HG03066 (cell line): ENCODE measurements around the gene TES.
"Not testable (repeated sequence)": the region's sequence is repeated elsewhere in the genome, so short reads cannot be mapped to it uniquely, and the experiment has no call there.

Experiments
- ATAC-seq: cut with Tn5 transposase; IDR thresholded peaks from one replicate; pipeline ENCODE4 v1.9.1; 2021; ENCODE audit warnings: low read depth; ENCODE audit not compliant: unreplicated experiment

TES gene

DNA sequence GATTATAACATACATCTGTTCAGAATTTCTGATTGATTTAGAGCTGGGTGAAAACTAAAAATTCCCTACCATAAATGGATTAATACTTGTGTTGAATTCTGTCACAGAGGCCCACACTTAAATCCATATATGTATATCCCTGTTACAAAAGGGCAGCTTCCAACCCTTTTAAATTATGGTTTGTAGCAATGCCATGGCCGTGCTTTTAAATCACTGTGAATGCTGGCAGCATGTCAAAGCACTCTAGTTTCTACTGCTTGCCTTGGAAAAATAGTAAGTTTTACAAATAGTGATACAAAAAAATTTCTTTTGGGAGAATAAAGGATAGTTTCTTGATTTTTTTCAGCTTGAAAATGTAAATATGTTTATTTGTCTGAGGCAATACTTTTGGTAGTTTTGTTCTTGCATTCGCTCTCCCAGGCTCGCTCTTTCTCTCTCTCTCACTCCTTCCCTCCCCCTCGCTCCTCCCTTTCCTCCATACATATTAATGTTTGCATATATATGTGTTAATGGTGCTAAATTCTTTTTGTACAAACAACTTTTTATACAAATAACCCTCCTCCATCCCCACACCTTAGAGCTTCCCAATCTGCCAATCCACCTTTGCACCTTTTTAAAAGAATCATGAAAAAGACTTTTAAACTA lies 29.8 kb downstream of the TES start:
- no peak for ATAC-seq

DNA sequence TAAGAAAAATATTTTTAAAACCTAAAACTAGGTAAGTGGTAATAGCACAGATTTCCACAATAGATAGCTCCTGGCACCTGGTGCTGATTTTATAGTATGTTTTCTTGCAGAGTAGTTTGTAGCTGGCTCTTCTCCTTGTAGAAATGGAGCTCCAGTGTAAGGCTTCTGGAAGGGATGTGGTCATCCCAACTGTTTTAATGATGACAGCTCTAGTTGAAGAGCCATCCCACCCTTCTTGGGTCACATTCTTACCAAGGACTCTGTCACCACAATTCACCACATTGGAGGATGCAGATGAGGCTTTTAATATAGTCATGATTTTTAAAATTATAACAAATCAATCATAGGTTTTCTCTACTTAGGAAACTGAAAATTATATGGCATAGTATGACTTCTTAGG lies 31.0 kb downstream of the TES start:
- ATAC-seq: no peak

DNA sequence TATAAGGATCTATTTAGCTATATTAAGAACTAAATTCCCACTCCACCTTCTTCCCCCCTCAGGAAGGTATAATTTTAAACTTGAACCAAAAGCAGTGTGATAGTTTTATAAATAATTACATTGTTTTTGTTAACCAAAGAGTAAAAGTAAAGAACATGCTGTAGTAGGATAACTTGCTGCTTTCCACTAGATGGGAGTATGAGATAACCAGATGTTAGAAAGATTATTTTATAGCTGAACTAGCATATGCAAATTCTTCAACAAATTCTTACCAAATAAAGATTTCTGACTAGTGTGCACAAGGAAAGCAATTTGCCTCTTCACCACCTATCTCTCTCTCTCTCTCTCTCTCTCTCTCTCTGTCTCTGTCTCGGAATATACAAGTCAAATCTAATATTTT lies 31.8 kb downstream of the TES start:
- ATAC-seq: no peak

DNA sequence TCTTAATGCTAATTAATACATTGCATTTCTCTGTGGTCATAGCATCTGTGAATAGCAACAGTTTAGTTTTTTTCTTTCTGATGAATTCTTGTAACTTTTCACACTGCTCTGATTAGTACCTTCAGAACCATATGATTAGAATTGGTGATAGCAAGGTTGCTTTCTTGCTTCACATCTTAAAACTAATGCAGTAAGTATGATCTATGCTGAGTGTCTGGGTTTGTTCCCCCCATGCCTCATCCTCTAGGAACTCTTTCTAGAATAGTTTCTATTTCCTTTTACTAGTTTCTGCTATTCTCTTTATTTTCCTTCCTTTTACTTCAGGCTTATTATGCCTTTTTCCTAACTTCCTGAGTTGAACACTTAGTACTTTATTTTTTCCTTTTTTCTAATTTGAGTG lies 32.4 kb downstream of the TES start:
- ATAC-seq: no peak

DNA sequence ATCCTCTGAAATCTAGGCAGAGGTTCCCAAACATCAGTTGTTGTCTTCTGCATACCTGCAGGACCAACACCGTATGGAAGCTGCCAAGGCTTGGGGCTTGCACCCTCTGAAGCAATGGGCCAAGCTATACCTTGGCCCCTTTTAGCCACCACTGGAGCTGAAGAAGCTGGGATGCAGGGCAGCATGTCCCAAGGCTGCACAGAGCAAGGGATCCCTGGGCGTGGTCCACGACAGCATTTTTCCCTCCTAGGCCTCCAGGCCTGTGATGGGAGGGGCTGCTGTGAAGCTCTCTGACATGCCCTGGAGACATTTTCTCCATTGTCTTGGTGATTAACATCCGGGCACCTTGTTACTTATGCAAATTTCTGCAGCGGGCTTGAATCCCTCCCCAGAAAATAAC lies 34.5 kb downstream of the TES start:
- not testable (repeated sequence) for ATAC-seq

GRCh38 chr7:116246357-116246756 lies 36.0 kb downstream of the TES start:
- no peak for ATAC-seq

DNA sequence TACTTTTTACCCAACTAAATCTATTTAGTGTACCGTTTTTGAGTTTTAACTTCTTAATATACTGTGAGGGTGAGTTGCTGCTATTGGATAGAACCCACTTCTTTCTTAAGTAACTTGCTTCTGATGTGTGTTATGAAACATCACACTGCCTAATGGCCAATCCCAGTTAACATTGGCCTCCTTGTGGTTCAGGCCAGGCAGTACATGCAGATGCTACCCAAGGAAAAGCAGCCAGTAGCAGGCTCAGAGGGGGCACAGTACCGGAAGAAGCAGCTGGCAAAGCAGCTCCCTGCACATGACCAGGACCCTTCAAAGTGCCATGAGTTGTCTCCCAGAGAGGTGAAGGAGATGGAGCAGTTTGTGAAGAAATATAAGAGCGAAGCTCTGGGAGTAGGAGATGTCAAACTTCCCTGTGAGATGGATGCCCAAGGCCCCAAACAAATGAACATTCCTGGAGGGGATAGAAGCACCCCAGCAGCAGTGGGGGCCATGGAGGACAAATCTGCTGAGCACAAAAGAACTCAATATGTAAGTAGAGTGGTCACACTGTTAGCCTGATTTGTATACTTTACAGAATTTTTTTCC lies 39.7 kb downstream of the TES start:
- ATAC-seq: no peak

- ATAC-seq: no peak
These were observed 41.3 kb downstream of the TES start for GRCh38 chr7:116251675-116252074.

- no peak for ATAC-seq
These were observed 41.9 kb downstream of the TES start for GRCh38 chr7:116252249-116252648.

GRCh38 chr7:116257156-116257555 lies 46.8 kb downstream of the TES start:
- no peak for ATAC-seq

- ATAC-seq: peak; percentile 53
These were observed 48.4 kb downstream of the TES start for GRCh38 chr7:116258734-116259133.

GRCh38 chr7:116259156-116259870 lies 49.0 kb downstream of the TES start:
- ATAC-seq: no peak

DNA sequence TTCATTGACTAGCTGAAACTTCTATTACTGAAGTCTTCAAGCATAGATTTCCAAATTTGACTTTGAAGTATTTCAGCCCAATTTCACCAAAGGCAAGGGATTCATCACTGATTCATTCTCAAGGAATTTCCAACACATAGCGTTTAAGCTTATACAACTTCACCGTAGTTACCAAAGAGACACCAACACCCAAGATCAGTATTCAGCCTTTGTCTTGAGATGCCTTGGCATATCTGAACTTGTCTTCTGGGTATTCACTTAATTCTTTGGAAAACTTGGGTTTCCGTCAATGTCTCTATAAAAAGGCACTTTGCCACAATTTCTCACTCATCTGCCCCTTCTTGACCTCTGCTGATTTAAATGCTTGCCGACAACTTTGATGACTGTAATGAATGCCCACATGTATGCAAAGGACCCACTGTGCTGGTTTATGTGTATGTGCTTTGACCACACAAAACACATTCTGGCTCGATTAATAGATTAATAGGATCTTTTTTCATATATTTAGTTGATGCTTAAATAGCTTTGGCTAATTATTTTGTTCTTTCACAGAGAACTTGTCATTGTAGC lies 49.6 kb downstream of the TES start:
- no peak for ATAC-seq

- no peak for ATAC-seq
These were observed 51.6 kb downstream of the TES start for GRCh38 chr7:116261904-116262303.

DNA sequence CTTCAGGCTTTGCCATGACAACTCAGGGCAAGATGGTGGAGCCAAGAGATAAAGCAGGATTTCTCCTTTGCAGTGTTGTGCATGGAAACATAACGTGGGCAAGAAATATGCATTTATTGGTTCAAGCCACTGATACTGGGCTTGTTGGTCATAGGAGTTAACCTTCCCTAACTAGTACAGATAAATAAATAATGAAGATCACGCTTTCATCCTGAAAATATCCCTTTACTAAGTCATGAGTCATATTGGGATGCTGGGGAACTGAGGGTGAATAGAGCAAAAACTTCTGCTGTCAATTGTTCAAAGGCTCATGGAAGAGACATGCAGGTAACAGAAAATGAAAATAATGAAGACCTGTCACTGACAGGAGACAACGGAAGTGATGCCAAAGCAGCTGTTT lies 55.5 kb downstream of the TES start:
- ATAC-seq: no peak

DNA sequence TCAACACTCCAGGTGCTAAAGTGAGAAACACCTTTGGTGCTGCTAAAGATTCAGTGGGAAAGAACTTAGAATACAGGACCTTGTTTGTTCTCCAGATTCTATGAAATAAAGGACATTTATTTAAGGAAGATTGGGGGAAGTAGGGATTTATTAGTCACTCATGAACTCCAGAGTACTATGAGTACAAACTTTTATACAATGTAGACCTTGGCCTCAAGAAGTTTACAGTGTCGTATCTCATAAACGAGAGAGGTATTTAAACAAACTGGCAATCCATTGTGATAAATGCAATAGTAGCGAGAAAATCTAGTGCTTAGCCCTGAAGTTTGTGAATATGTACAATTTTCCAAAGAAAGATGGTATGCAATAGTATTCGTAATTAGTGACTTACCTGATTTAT lies 59.1 kb downstream of the TES start:
- ATAC-seq: no peak

GRCh38 chr7:116271161-116271913 lies 61.0 kb downstream of the TES start:
- no peak for ATAC-seq

GRCh38 chr7:116271963-116272886 lies 61.9 kb downstream of the TES start:
- no peak for ATAC-seq

- ATAC-seq: no peak
These were observed 63.1 kb downstream of the TES start for GRCh38 chr7:116273283-116273917.

DNA sequence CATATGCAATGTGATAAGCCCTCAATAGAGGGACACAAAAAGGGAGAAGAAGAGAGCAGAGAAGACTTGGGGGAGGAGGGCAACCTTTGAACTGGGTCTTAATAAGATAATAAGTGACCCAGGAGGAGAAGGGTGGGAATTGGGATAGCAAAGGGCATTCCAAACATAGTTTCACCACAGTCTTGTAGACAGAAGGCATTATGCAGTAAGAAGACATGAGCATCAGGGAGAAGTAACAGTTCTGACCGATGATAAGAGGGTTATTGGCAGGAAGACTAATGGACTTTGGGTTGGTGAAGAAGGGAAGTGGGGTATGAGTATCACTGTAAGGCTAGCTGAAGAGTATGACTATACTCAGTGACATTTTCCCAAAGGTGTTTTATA lies 63.6 kb downstream of the TES start:
- no peak for ATAC-seq
